Right ventricle myocardium superior (tissue), 1 donor: ENCODE results near the gene PUM2. TPM values are rescaled to one million over a fixed set of nuclear protein-coding genes. Genes with fewer than 3 reads are reported as not detected.

ENCODE experiments used
- ATAC-seq: fragments of 200-7000 bp; cut with Tn5 transposase; one replicate; pipeline ENCODE4 v1.9.1; 2020; ENCODE audit warnings: mild to moderate bottlenecking; ENCODE audit not compliant: poor library complexity
- DNase-seq: peaks from one replicate; pipeline ENCODE4 v3.0.0-alpha.2; 2020
- intact Hi-C: fragments of 100-400 bp; cut with DNase I; formaldehyde crosslinking; loops from one replicate; pipeline ENCODE4 v1.11.2; 2022
- total RNA-seq: library from RNA; stranded (reverse); fragmentation: NEBNext Ultra II Directional; extraction: Animal tissue kit (Norgen Biotek cat#: 25700); gene quantifications from one replicate; pipeline ENCODE4 v1.2.1, GENCODE V29; 2021
- donor health status: DM: no; HTN: yes; CAD: no; lungs with severe emphysema.

The PUM2 gene
- total RNA-seq, 1 donor from 2014 or later = 70.9 TPM

DNA sequence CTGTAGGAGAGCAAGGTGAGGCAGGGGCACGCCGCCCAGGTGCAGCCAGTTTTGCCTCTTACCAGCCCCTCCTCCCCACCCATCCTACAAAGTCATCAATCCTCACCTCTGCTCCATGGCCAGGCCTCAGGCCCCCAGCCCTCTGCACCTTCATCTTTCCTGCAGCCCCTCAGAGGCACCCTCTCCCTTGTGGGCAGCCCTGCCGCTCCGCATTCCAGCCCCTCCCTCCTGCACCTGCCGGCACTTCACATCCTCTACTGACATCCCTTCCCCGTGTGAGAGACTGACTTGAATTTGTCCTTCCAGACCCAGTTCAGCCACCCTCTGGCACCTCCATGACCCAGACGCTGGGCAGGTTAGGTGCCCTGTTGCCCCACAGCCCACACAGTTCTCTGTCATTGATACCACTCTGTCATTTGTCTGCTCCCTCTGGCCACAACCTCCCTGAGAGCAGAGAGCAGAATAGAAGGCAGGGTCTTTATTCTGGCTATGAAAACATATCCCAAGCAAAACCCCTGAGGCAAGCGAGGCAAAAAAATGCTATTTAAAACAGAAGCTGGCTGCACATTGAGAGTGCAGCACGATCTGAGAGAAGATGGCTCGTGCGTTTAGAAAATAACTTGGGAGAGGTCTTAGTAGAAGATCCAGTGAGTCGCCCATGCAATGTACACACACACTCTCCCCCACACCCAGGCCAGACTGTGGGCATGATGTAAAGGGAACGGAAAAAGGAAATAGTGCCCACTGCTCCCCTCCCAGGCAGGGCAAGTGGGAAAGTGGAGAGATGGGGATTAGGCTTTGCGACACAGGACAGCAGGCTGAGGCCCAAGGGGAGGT, 151.6 kb downstream of the PUM2 start:
- intact Hi-C loops = no loop called here
- no peak for DNase-seq
- no peak for ATAC-seq

Other genes starting within 250 kb of the PUM2 start
- 0.11 TPM for gene SDC1, start 125.7 kb downstream of the PUM2 start, total RNA-seq
- 199 TPM for gene RHOB, start 96.2 kb upstream of the PUM2 start, total RNA-seq